T-helper 17 cell (primary cell): ENCODE measurements around the gene RAD51B. TPM values are rescaled to one million over a fixed set of nuclear protein-coding genes. Genes with fewer than 3 reads are reported as not detected.
"Not testable (repeated sequence)": the region's sequence is repeated elsewhere in the genome, so short reads cannot be mapped to it uniquely, and the experiment has no call there.

ENCODE experiments used
- ATAC-seq: fragments of 150-1000 bp; cut with Tn5 transposase; 2 replicates; pipeline ENCODE4 v1.10.0; 2021; ENCODE audit warnings: mild to moderate bottlenecking, moderate library complexity
- DNase-seq, 3 donors: peaks; one replicate each; pipeline versions ENCODE4 v3.0.0 to v3.0.0-alpha.2; 2020 to 2021
- H3K9me3 ChIP-seq: one replicate; pipeline ENCODE4 v1.7.0; 2013; ENCODE audit warnings: low read length, mild to moderate bottlenecking; ENCODE audit not compliant: control insufficient read depth, poor library complexity, severe bottlenecking
- H3K27ac Mint-ChIP-seq: one replicate; pipeline ENCODE4 v1.8.0; 2022; ENCODE audit warnings: mild to moderate bottlenecking, moderate library complexity, mixed read lengths
- H3K27me3 Mint-ChIP-seq: one replicate; pipeline ENCODE4 v1.8.0; 2022; ENCODE audit warnings: mixed read lengths
- H3K36me3 Mint-ChIP-seq: one replicate; pipeline ENCODE4 v1.8.0; 2022; ENCODE audit warnings: low read depth, mixed read lengths
- H3K4me1 Mint-ChIP-seq: one replicate; pipeline ENCODE4 v1.8.0; 2022; ENCODE audit warnings: mild to moderate bottlenecking, mixed read lengths
- H3K4me3 Mint-ChIP-seq: one replicate; pipeline ENCODE4 v1.8.0; 2022; ENCODE audit warnings: mild to moderate bottlenecking, moderate library complexity, mixed read lengths
- total RNA-seq, 4 donors: library from RNA in 2 of 4; stranded (reverse) in 2 of 4; gene quantifications; one replicate each; pipeline ENCODE4 v1.2.3 and lab custom pipeline; 2022 to 2026

RAD51B gene
- total RNA-seq, 2 donors from 2014 or later = 17.0 to 20.7 TPM

GRCh38 chr14:67951529-67952135 is 132.1 kb downstream of the RAD51B start:
- ATAC-seq (no peak), DNase-seq (no peak)
- no peaks in the 10 kb centered on the region for H3K27me3 Mint-ChIP-seq

GRCh38 chr14:67952381-67952780 is 132.8 kb downstream of the RAD51B start:
- Mint-ChIP-seq H3K36me3 (no peaks in the 10 kb centered on the region), H3K4me3 (no peak overlapping the region), H3K27me3 (no peaks in the 10 kb centered on the region), H3K27ac (no peak overlapping the region), H3K4me1 (no peaks in the 10 kb centered on the region)
- DNase-seq = no peak
- H3K9me3 ChIP-seq = no peaks in the 10 kb centered on the region
- ATAC-seq = no peak

More at GRCh38 chr14:67951529-67952135, 132.1 kb downstream of the RAD51B start:
- no peaks in the 10 kb centered on the region for H3K4me1 Mint-ChIP-seq
- H3K27ac Mint-ChIP-seq = no peak overlapping the region
- H3K4me3 Mint-ChIP-seq = no peak overlapping the region
- no peaks in the 10 kb centered on the region for H3K36me3 Mint-ChIP-seq
- H3K9me3 ChIP-seq = no peaks in the 10 kb centered on the region

GRCh38 chr14:67952786-67953185 is 133.2 kb downstream of the RAD51B start:
- no peak for DNase-seq
- no peak for ATAC-seq
- H3K27ac Mint-ChIP-seq = no peak overlapping the region
- H3K4me3 Mint-ChIP-seq = no peak overlapping the region
- H3K9me3 ChIP-seq = no peaks in the 10 kb centered on the region
- H3K27me3 Mint-ChIP-seq = no peaks in the 10 kb centered on the region
- H3K4me1 Mint-ChIP-seq = no peaks in the 10 kb centered on the region
- no peaks in the 10 kb centered on the region for H3K36me3 Mint-ChIP-seq

- ATAC-seq = no peak
Observed at GRCh38 chr14:67955261-67955660, 135.7 kb downstream of the RAD51B start.

GRCh38 chr14:67957946-67958345 is 138.4 kb downstream of the RAD51B start:
- ATAC-seq (no peak), DNase-seq (no peak)
- no peaks in the 10 kb centered on the region for H3K9me3 ChIP-seq
- H3K27ac Mint-ChIP-seq = no peak overlapping the region
- H3K36me3 Mint-ChIP-seq = no peaks in the 10 kb centered on the region
- no peaks in the 10 kb centered on the region for H3K27me3 Mint-ChIP-seq
- peaks cover 7% of the 10 kb centered on the region for H3K4me1 Mint-ChIP-seq
- no peak overlapping the region for H3K4me3 Mint-ChIP-seq

More at GRCh38 chr14:67955261-67955660, 135.7 kb downstream of the RAD51B start:
- Mint-ChIP-seq H3K27ac (no peak overlapping the region), H3K4me3 (no peak overlapping the region), H3K36me3 (no peaks in the 10 kb centered on the region), H3K27me3 (no peaks in the 10 kb centered on the region), H3K4me1 (no peaks in the 10 kb centered on the region)
- H3K9me3 ChIP-seq = no peaks in the 10 kb centered on the region
- DNase-seq = no peak

- Mint-ChIP-seq H3K36me3 (no peaks in the 10 kb centered on the region), H3K27me3 (no peaks in the 10 kb centered on the region), H3K4me3 (no peak overlapping the region), H3K27ac (no peak overlapping the region), H3K4me1 (peaks cover 7% of the 10 kb centered on the region)
- H3K9me3 ChIP-seq = no peaks in the 10 kb centered on the region
- ATAC-seq (no peak), DNase-seq (no peak)
Observed at GRCh38 chr14:67961676-67962075, 142.1 kb downstream of the RAD51B start.

- ATAC-seq (no peak), DNase-seq (no peak)
- Mint-ChIP-seq H3K4me1 (peaks cover 7% of the 10 kb centered on the region), H3K27ac (no peak overlapping the region), H3K27me3 (no peaks in the 10 kb centered on the region), H3K4me3 (no peak overlapping the region), H3K36me3 (no peaks in the 10 kb centered on the region)
- no peaks in the 10 kb centered on the region for H3K9me3 ChIP-seq
Observed at GRCh38 chr14:67962215-67962644, 142.7 kb downstream of the RAD51B start.

GRCh38 chr14:67963545-67963944 is 144.0 kb downstream of the RAD51B start:
- Mint-ChIP-seq H3K27me3 (no peaks in the 10 kb centered on the region), H3K27ac (no peak overlapping the region), H3K36me3 (no peaks in the 10 kb centered on the region), H3K4me3 (no peak overlapping the region), H3K4me1 (peaks cover 7% of the 10 kb centered on the region)
- ATAC-seq = no peak
- no peaks in the 10 kb centered on the region for H3K9me3 ChIP-seq
- no peak for DNase-seq

GRCh38 chr14:67963960-67964812 is 144.6 kb downstream of the RAD51B start:
- H3K4me1 Mint-ChIP-seq = peaks cover 7% of the 10 kb centered on the region
- DNase-seq (no peak), ATAC-seq (no peak)
- H3K36me3 Mint-ChIP-seq = no peaks in the 10 kb centered on the region
- H3K27ac Mint-ChIP-seq = no peak overlapping the region
- H3K9me3 ChIP-seq = no peaks in the 10 kb centered on the region
- H3K27me3 Mint-ChIP-seq = no peaks in the 10 kb centered on the region
- H3K4me3 Mint-ChIP-seq = no peak overlapping the region

GRCh38 chr14:67965696-67966095 is 146.1 kb downstream of the RAD51B start:
- H3K36me3 Mint-ChIP-seq = no peaks in the 10 kb centered on the region
- no peaks in the 10 kb centered on the region for H3K27me3 Mint-ChIP-seq
- no peaks in the 10 kb centered on the region for H3K9me3 ChIP-seq
- ATAC-seq = no peak
- no peak overlapping the region for H3K4me3 Mint-ChIP-seq
- no peak for DNase-seq
- no peak overlapping the region for H3K27ac Mint-ChIP-seq
- peaks cover 7% of the 10 kb centered on the region for H3K4me1 Mint-ChIP-seq

- Mint-ChIP-seq H3K4me1 (peaks cover 2% of the 10 kb centered on the region), H3K27ac (no peak overlapping the region), H3K36me3 (no peaks in the 10 kb centered on the region), H3K27me3 (no peaks in the 10 kb centered on the region), H3K4me3 (no peak overlapping the region)
- no peak for DNase-seq
- no peaks in the 10 kb centered on the region for H3K9me3 ChIP-seq
- no peak for ATAC-seq
Observed at GRCh38 chr14:67967206-67967605, 147.6 kb downstream of the RAD51B start.

GRCh38 chr14:67967970-67968369 is 148.4 kb downstream of the RAD51B start:
- H3K4me3 Mint-ChIP-seq, H3K4me1 Mint-ChIP-seq, H3K27ac Mint-ChIP-seq, DNase-seq, ATAC-seq, H3K27me3 Mint-ChIP-seq, H3K36me3 Mint-ChIP-seq, H3K9me3 ChIP-seq: not testable (repeated sequence)

GRCh38 chr14:67970923-67971322 is 151.3 kb downstream of the RAD51B start:
- Mint-ChIP-seq H3K4me3 (no peak overlapping the region), H3K27me3 (no peaks in the 10 kb centered on the region), H3K4me1 (no peaks in the 10 kb centered on the region), H3K27ac (no peak overlapping the region), H3K36me3 (no peaks in the 10 kb centered on the region)
- DNase-seq = no peak
- no peaks in the 10 kb centered on the region for H3K9me3 ChIP-seq
- ATAC-seq = no peak
